Measurements from ENCODE around the gene GNG2.

DNA sequence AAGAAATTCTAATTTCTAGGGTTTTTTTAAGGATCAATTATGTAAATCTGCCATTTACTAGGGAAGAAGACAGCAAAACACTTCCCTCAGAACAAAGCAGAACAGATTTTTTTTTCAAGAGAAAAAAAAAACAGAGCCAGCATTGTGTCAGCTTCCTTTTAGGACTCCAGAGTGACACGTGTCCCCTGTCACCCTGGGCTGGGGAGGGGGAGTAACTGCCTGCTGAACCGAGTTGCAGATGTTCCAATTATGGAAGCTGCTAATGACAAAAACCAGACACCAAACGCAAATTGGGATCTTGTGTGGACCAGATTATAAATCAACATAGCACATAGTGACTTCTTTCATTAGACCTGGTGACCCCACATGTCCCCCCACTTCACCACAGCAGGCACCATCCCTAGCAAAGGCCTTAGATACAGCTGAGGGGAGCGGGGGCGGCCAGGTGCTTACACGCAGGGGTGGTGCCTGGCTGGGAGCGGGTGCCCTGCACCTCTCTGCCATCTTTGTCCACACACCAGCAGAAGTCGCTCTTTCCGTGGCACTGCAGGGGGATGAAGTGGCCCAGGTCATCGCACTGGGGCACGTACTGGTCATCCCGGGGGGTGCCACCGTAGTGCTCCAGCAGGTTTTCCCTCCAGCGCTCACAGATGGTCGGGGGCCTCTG lies 154.3 kb downstream of the GNG2 start:
- TF ChIP-seq POLR2AphosphoS5 (IDR thresholded peaks at IDR 0.05; ENCODE audit: low read depth, low read length), result no peak
- TF ChIP-seq, protein P1, sequence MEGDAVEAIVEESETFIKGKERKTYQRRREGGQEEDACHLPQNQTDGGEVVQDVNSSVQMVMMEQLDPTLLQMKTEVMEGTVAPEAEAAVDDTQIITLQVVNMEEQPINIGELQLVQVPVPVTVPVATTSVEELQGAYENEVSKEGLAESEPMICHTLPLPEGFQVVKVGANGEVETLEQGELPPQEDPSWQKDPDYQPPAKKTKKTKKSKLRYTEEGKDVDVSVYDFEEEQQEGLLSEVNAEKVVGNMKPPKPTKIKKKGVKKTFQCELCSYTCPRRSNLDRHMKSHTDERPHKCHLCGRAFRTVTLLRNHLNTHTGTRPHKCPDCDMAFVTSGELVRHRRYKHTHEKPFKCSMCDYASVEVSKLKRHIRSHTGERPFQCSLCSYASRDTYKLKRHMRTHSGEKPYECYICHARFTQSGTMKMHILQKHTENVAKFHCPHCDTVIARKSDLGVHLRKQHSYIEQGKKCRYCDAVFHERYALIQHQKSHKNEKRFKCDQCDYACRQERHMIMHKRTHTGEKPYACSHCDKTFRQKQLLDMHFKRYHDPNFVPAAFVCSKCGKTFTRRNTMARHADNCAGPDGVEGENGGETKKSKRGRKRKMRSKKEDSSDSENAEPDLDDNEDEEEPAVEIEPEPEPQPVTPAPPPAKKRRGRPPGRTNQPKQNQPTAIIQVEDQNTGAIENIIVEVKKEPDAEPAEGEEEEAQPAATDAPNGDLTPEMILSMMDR (IDR thresholded peaks at IDR 0.05; ENCODE audit: control extremely low read depth in 1 of 3, insufficient read depth in 1 of 3, low read depth in 1 of 3, low read length in 3 of 3), result no peak
- no peak for TF ChIP-seq POLR2A (IDR thresholded peaks at IDR 0.05; ENCODE audit: control extremely low read depth in 1 of 2, low read depth in 2 of 2, low read length in 2 of 2)
- TF ChIP-seq HDAC2 (IDR thresholded peaks at IDR 0.05; ENCODE audit: borderline replicate concordance in 1 of 2, low read depth in 2 of 2, low read length in 2 of 2), result no peak
- TF ChIP-seq RXRA (IDR thresholded peaks at IDR 0.05; ENCODE audit: insufficient read depth, low read depth, low read length), result no peak
- TF ChIP-seq BRCA1 (IDR thresholded peaks at IDR 0.05; ENCODE audit: low read depth, low read length), result no peak
- no peak for TF ChIP-seq YY1 (IDR thresholded peaks at IDR 0.05; ENCODE audit: low read depth, low read length)
- TF ChIP-seq EZH2 (IDR thresholded peaks at IDR 0.05; ENCODE audit: low read depth, low read length, severe bottlenecking), result no peak
